HepG2 (cell line): ENCODE results near the gene ZNF507. TPM values are rescaled to one million over a fixed set of nuclear protein-coding genes. Genes with fewer than 3 reads are reported as not detected.

Experiments
- AGO2 ChIP-seq: fragments of 200-400 bp; formaldehyde crosslinking; optimal IDR thresholded peaks from 2 replicates; pipeline ENCODE3; 2017; ENCODE audit warnings: mild to moderate bottlenecking, low read depth, low read length, moderate library complexity
- FLYWCH1 ChIP-seq: sonication (generic); formaldehyde crosslinking; IDR thresholded peaks from 2 replicates; pipeline ENCODE4 v1.8.1; 2023; ENCODE audit warnings: mild to moderate bottlenecking, missing genetic modification reagents
- GLI4 ChIP-seq: sonication (generic); formaldehyde crosslinking; IDR thresholded peaks from 2 replicates; pipeline ENCODE4 v1.5.1; 2020; ENCODE audit warnings: missing genetic modification reagents, mild to moderate bottlenecking, moderate library complexity, borderline replicate concordance
- HNF1B ChIP-seq: sonication (generic); formaldehyde crosslinking; IDR thresholded peaks from 2 replicates; pipeline ENCODE4 v1.5.1; 2020; ENCODE audit warnings: mild to moderate bottlenecking, moderate library complexity, missing genetic modification reagents
- PTBP1 ChIP-seq: fragments of 200-400 bp; formaldehyde crosslinking; IDR thresholded peaks from 2 replicates; pipeline ENCODE4 v1.6.1; 2018; ENCODE audit warnings: low read length, low read depth; ENCODE audit not compliant: poor library complexity, severe bottlenecking
- THAP7 ChIP-seq: sonication (generic); formaldehyde crosslinking; IDR thresholded peaks from 2 replicates; pipeline ENCODE4 v1.8.1; 2023; ENCODE audit warnings: mild to moderate bottlenecking, missing genetic modification reagents
- ZFX ChIP-seq: sonication (generic); formaldehyde crosslinking; IDR thresholded peaks from 2 replicates; pipeline ENCODE4 v1.4.0; 2020; ENCODE audit warnings: mild to moderate bottlenecking, low read depth, missing genetic modification reagents, moderate library complexity
- ZNF543 ChIP-seq: sonication (generic); formaldehyde crosslinking; IDR thresholded peaks from 2 replicates; pipeline ENCODE4 v1.4.0; 2020; ENCODE audit warnings: mild to moderate bottlenecking, missing genetic modification reagents
- ZNF616 ChIP-seq: sonication (generic); formaldehyde crosslinking; IDR thresholded peaks from 2 replicates; pipeline ENCODE4 v1.5.0; 2020; ENCODE audit warnings: low read depth, mild to moderate bottlenecking, missing genetic modification reagents
- ZSCAN20 ChIP-seq: sonication (generic); formaldehyde crosslinking; IDR thresholded peaks from 2 replicates; pipeline ENCODE4 v1.4.0; 2020; ENCODE audit warnings: missing genetic modification reagents, mild to moderate bottlenecking, borderline replicate concordance
- polyA plus RNA-seq, 8 experiments: library from polyadenylated mRNA; depleted of rRNA in 3 of 8; stranded (reverse) in 7 of 8; unstranded in 1 of 8; fragments of >200 nt; fragmentation: Illumina TruSeq in 4 of 8; extraction: Trizol in 4 of 8; gene quantifications; 2 replicates each; pipeline versions ENCODE4 v1.2.1 to v1.2.3, GENCODE V29; 2011 to 2016; ENCODE audit warnings: low read depth in 4 of 8, missing spikeins in 1 of 8, mixed read lengths in 1 of 8; ENCODE audit not compliant: insufficient read depth in 1 of 8
- total RNA-seq, 5 experiments: library from RNA; depleted of rRNA; stranded (reverse); fragments of >200 nt; fragmentation: Illumina TruSeq; extraction: Trizol; gene quantifications; 2 replicates each; pipeline ENCODE4 v1.2.3, GENCODE V29; 2016; ENCODE audit warnings: low read depth in 1 of 5

ZNF507 gene
- total and polyA plus RNA-seq, 2 of the 13 experiments (the other 11 are each of a cell fraction or from before 2014, with no cell fraction given) = 7.3 to 10.9 TPM

GRCh38 chr19:32404933-32405430 is 59.6 kb downstream of the ZNF507 start (continued):
- TF ChIP-seq THAP7 (CRISPR knock-in tag) (no peak), ZSCAN20 (CRISPR knock-in tag) (peak; percentile 56; the same call in 1 of the 2 replicates), HNF1B (CRISPR knock-in tag) (0 out of 2 replicates have a peak, but pooled peaks have one; percentile 29), ZNF543 (CRISPR knock-in tag) (peak; percentile 26; the same call in 1 of the 2 replicates), GLI4 (CRISPR knock-in tag) (peak; percentile 23; the same call in 1 of the 2 replicates), FLYWCH1 (CRISPR knock-in tag) (0 out of 2 replicates have a peak, but pooled peaks have one; percentile 40), ZFX (CRISPR knock-in tag) (peak; percentile 81; the same call in 1 of the 2 replicates), PTBP1 (peak; percentile 12), ZNF616 (CRISPR knock-in tag) (peak; percentile 58; the same call in 1 of the 2 replicates), AGO2 (peak; percentile 94)
